ENCODE results near the gene TBX2. TPM values are rescaled to one million over a fixed set of nuclear protein-coding genes. Genes with fewer than 3 reads are reported as not detected.

The TBX2 gene
- total and polyA plus RNA-seq, 2 of the 4 experiments (the other 2 are of a cell fraction): 20.1 to 64.1 TPM

DNA sequence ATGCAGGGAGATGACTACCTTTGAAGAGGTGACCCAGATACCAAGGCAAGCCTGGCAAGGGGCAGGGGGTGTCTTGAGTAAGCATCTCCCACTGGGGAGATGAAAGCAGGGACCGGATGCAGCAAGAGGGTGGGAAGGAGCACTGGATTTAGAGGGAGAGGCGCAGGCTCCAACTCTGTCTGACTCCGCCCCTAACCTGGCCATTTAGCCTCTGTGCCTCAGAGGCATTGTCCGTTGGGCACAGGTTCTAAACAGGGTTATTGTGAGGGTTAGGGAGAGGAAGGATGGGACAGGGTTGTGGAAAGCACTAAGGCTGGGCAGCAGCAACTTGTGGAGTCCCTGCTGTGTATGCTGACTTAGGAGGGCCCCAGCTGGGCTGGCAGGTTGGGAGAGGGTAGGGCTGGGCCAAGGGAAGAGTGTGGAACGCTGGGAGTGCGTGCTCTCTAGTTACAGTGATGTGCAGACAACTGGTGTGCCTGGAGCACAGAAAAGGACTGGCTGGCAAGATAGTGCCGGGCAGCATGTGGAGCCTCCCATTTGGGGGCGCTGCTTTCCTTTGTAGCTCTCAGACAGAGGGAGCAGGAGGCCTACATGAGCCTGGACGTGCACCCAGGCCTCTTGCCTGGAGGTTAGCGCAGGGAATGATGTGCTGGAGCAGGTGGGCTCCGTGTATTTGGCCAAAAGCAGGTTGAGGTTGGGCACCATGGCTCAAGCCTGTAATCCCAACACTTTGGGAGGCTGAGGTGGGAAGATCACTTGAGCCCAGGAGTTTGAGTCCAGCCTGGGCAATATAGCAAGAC, 26.2 kb downstream of the TBX2 start:
- Histone ChIP-seq H3K27me3 (ENCODE audit: control insufficient read depth, insufficient read depth, low read length) (peaks cover 10% of the 10 kb centered on the region), H2BK5ac (ENCODE audit: low read depth, low read length, poor library complexity, severe bottlenecking) (no peak overlapping the region), H2BK20ac (ENCODE audit: low read depth, low read length) (0 out of 2 replicates have a peak overlapping the region, but pooled peaks have one; percentile 40), H4K91ac (ENCODE audit: insufficient read depth, low read depth, low read length) (no peak overlapping the region), H2BK15ac (ENCODE audit: low read depth, low read length) (no peak overlapping the region), H3K27ac (ENCODE audit: insufficient read depth, low read length) (no peak overlapping the region), H3K14ac (replicated peaks; ENCODE audit: low read depth, low read length) (no peak overlapping the region), H3K36me3 (ENCODE audit: control insufficient read depth, insufficient read depth, low read length) (no peaks in the 10 kb centered on the region), H4K20me1 (ENCODE audit: insufficient read depth, low read length) (no peaks in the 10 kb centered on the region), H3K4me2 (ENCODE audit: low read depth, low read length) (no peak overlapping the region), H3K56ac (ENCODE audit: extremely low read depth, insufficient read depth, low read length) (no peak overlapping the region), H3K79me1 (ENCODE audit: low read depth in 1 of 2, low read length in 2 of 2) (no peaks in the 10 kb centered on the region), H4K8ac (ENCODE audit: low read depth in 2 of 2, low read length in 2 of 2) (no peak overlapping the region), H3K9ac (ENCODE audit: low read depth, low read length) (no peak overlapping the region), H2AFZ (replicated peaks; ENCODE audit: low read length, poor library complexity) (peak overlapping the region; percentile 61), H3K9me1 (ENCODE audit: insufficient read depth, low read length) (peaks cover 4% of the 10 kb centered on the region; the same call in 1 of the 2 replicates), H2AK9ac (replicated peaks; ENCODE audit: low read depth, low read length, poor library complexity) (no peak overlapping the region), H2AK5ac (ENCODE audit: low read depth, low read length) (peak overlapping the region; percentile 63; the same call in 1 of the 2 replicates), H3K23ac (ENCODE audit: low read depth, low read length) (no peak overlapping the region), H2BK120ac (ENCODE audit: low read depth, low read length) (peak overlapping the region; percentile 3; the same call in 1 of the 2 replicates), H3K4me3 (ENCODE audit: insufficient read depth, low read depth, low read length) (no peak overlapping the region), H3K4ac (ENCODE audit: low read depth, low read length) (peak overlapping the region; percentile 49; the same call in 1 of the 2 replicates), H3K9me3 (ENCODE audit: control insufficient read depth, insufficient read depth, low read length) (no peaks in the 10 kb centered on the region; the same call in 1 of the 2 replicates), H3K18ac (ENCODE audit: low read depth, low read length) (no peak overlapping the region), H3K4me1 (ENCODE audit: control insufficient read depth, insufficient read depth, low read length) (peaks cover 1% of the 10 kb centered on the region; the same call in 1 of the 2 replicates), H4K5ac (ENCODE audit: low read depth, low read length) (no peak overlapping the region)
- TF ChIP-seq RCOR1 (IDR thresholded peaks at IDR 0.05; ENCODE audit: insufficient replicate concordance, low read length): no peak
- peak; percentile 29 for TF ChIP-seq RAD21 (IDR thresholded peaks at IDR 0.05; ENCODE audit: low read length)
- POLR2A ChIA-PET (ENCODE audit: unreplicated experiment): no interaction called here
- CTCF ChIA-PET: interaction anchor here (0.8 to 1.4 kb wide), 4 partner anchors 14 to 157 kb away, joined by 3 read pairs; no protein-coding TSS in a partner anchor
- ATAC-seq (ENCODE audit: low read depth): no peak
- intact Hi-C loops (cut with micrococcal nuclease) (no loop called here), in situ Hi-C loops (cut with MboI; ENCODE audit: low sequenced_read_pairs) (loop anchor here (10.0 kb wide), 1 partner anchor 419 kb away; no protein-coding TSS in a partner anchor), dilution Hi-C loops (cut with HindIII; ENCODE audit: low sequenced_read_pairs, unreplicated experiment) (no loop called here)
- no peak for DNase-seq
- BruUV-seq (replicated peaks): no TSS peak
- 83% methylated on average over 7 of the region's 11 CpGs; no CpG with 5 or more reads in 1 of the 2 experiments for WGBS, 2 experiments (ENCODE audit: extremely low coverage in 2 of 2, insufficient read length in 1 of 2)
